Brain microvascular endothelial cell (primary cell): ENCODE measurements around the gene SEL1L3.

Source experiments
- DNase-seq: peaks from one replicate; pipeline ENCODE4 v3.0.0-alpha.2; 2020
- H3K27ac ChIP-seq: fragments of 250-450 bp; sonication (Bioruptor Pico); 2 replicates; pipeline ENCODE4 v1.5.1; 2020; ENCODE audit warnings: mild to moderate bottlenecking, moderate library complexity
- H3K27me3 ChIP-seq: fragments of 250-450 bp; sonication (Bioruptor Pico); replicated peaks from 2 replicates; pipeline ENCODE4 v1.5.1; 2020; ENCODE audit warnings: mild to moderate bottlenecking
- H3K36me3 ChIP-seq: fragments of 250-450 bp; sonication (Bioruptor Pico); replicated peaks from 2 replicates; pipeline ENCODE4 v1.5.1; 2020; ENCODE audit warnings: mild to moderate bottlenecking
- H3K4me3 ChIP-seq: 2 replicates; pipeline ENCODE4 v1.5.1; 2011; ENCODE audit warnings: low read depth, mild to moderate bottlenecking, control low read depth, low read length, moderate library complexity
- in situ Hi-C: cut with HindIII; loops from 2 replicates; pipeline ENCODE4 v1.10.0; 2017; ENCODE audit warnings: low sequenced_read_pairs, low pct_ligation_motif_present
- TF ChIP-seq, protein P1 (sequence below): IDR thresholded peaks from 2 replicates; pipeline ENCODE4 v1.5.1; 2011; ENCODE audit warnings: low read depth, mild to moderate bottlenecking, moderate library complexity, low read length, control low read depth, inconsistent platforms; ENCODE audit errors: missing control alignments

SEL1L3 gene

DNA sequence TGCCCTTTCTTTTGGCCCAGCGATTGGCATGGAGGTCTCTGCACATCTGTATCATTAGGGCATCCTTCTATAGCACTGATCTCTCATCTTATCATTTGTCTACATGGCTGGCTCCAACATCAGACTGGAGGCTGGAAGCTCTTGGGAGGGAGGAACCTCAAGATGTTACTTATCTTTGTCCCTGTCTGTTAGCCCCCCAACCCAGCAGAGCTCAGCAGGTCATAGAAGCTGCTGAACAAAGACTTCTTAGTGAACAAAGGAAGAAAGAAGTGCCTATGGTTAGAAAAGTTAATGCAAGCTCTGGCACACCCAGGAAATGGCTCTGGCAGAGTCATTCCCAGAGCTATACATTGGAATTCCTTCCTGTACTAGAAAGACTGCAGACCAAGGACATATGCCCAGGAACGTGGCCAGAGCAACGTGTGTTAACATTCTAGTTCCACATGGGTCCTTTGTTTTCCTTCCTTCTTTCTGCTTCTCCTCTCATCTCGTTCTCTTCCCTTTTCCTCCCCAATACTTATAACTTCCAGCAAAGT lies 74.0 kb downstream of the SEL1L3 start:
- in situ Hi-C loops, result no loop called here
- TF ChIP-seq, protein P1, sequence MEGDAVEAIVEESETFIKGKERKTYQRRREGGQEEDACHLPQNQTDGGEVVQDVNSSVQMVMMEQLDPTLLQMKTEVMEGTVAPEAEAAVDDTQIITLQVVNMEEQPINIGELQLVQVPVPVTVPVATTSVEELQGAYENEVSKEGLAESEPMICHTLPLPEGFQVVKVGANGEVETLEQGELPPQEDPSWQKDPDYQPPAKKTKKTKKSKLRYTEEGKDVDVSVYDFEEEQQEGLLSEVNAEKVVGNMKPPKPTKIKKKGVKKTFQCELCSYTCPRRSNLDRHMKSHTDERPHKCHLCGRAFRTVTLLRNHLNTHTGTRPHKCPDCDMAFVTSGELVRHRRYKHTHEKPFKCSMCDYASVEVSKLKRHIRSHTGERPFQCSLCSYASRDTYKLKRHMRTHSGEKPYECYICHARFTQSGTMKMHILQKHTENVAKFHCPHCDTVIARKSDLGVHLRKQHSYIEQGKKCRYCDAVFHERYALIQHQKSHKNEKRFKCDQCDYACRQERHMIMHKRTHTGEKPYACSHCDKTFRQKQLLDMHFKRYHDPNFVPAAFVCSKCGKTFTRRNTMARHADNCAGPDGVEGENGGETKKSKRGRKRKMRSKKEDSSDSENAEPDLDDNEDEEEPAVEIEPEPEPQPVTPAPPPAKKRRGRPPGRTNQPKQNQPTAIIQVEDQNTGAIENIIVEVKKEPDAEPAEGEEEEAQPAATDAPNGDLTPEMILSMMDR, result no peak
- Histone ChIP-seq H3K27ac (no peak overlapping the region), H3K27me3 (no peaks in the 10 kb centered on the region), H3K36me3 (no peaks in the 10 kb centered on the region), H3K4me3 (no peak overlapping the region)
- DNase-seq, result no peak

DNA sequence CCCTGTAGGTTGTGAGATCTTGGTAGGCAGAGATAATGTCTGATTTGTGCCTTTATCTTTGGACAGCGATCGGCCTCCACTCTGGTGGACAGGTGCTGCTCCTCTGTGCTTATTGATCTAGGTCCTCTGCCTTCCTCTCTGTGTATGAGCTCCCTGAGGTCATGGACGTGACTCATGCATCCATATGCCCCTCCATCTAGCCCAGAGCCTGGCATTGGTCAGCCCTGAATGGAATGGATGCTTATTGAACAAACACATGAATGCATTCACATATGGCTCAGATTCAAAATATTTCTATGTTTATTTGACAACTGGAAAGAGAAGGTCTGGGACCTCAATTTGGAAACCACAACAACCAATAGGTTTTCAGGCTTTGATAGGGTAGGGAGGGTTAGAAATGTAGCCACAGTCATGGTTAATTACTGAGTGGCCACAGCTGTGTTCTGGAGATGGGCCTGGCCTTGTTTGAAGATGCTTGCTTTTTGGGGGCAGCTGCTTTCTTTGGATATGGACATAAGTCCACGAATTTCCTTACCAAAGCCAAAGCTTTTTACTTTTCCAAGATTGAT lies 76.2 kb downstream of the SEL1L3 start:
- Histone ChIP-seq H3K36me3 (no peaks in the 10 kb centered on the region), H3K4me3 (no peak overlapping the region), H3K27me3 (no peaks in the 10 kb centered on the region), H3K27ac (no peak overlapping the region)
- TF ChIP-seq, protein P1, result no peak
- in situ Hi-C loops, result no loop called here
- no peak for DNase-seq

DNA sequence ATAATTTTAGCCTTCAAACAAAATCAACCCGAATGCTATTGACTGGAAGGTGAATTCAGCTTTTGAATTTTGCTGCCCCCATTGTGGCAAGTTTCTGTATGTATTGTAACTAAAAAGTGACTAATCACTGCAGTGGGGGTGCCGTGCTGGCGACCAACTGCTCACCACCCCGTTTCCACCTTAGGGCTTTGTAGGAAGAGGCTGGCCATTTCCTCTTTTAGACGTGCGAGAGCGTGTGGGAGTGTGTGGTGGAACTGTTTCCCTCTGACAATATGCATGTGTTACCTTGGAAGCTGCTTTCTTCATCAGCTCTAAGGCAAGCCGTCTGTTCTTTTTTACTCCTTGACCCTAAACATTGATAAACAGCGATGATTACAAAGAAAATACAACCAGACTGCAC lies 78.8 kb downstream of the SEL1L3 start:
- Histone ChIP-seq H3K27me3 (no peaks in the 10 kb centered on the region), H3K4me3 (no peak overlapping the region), H3K36me3 (no peaks in the 10 kb centered on the region), H3K27ac (no peak overlapping the region)
- in situ Hi-C loops, result no loop called here
- DNase-seq, result no peak
- TF ChIP-seq, protein P1, result no peak

DNA sequence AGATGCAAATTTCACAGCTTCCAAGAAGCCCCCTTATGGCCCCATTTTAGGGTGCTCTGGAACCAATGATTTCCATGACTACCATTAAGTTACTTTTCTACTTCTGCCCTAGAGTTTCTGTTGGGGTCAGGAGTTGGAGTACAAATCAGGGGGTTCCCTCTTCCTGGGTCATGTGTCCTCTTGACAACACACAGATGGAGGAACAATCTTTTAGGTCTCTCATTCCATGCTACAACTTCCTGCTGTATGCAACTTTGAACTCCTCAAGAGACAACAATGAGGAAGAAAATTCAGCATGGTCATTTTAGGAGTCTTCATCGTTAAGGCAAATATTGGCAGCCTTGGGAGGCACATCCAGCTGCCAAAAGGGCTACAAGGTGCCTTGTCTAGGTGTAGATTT lies 79.7 kb downstream of the SEL1L3 start:
- H3K4me3 ChIP-seq, result no peak overlapping the region
- no peak overlapping the region for H3K27ac ChIP-seq
- DNase-seq, result no peak
- no peaks in the 10 kb centered on the region for H3K27me3 ChIP-seq
- H3K36me3 ChIP-seq, result no peaks in the 10 kb centered on the region
- in situ Hi-C loops, result no loop called here
- TF ChIP-seq, protein P1, result no peak

DNA sequence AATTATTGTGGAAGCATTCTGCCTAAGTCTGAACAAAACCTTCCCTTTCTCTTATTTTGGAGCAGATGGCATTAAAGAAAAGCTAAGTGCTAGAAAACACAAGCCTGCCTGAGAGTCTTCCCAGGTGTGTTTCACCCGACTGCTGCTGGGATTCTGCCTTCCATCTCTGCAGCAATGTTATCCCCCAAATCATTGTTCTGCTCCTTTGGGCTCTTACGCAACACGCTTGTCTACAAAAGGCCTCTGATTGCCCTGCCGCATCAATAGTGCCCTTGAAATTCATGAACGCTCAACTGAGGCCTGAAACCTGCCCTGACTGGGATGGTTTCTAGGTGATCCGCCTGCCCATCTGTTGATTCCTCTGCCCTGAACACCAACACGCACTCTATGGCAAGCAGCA lies 80.3 kb downstream of the SEL1L3 start:
- Histone ChIP-seq H3K36me3 (no peaks in the 10 kb centered on the region), H3K4me3 (no peak overlapping the region), H3K27me3 (no peaks in the 10 kb centered on the region), H3K27ac (no peak overlapping the region)
- in situ Hi-C loops, result no loop called here
- no peak for DNase-seq
- TF ChIP-seq, protein P1, result no peak

DNA sequence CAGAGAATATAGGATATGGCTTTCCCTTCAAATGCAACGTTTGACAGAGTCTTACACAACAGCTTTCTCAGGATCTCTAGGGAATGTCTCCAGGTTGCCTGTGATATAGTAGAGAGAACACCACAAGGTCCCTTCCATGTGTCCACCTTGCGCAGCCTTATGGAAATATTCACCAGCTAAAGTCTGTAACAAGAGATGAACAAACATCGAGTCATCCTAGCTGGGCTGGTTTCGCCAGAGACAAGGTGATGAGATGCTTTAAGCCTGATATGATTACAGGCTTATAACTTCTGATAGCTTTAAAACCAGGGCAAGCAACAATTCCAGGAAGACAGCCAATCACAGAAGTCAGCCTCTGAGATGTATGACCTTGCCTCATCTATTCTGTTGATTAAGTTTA lies 83.8 kb downstream of the SEL1L3 start:
- no peaks in the 10 kb centered on the region for H3K36me3 ChIP-seq
- TF ChIP-seq, protein P1, result no peak
- DNase-seq, result peak; percentile 32
- no peaks in the 10 kb centered on the region for H3K27me3 ChIP-seq
- in situ Hi-C loops, result no loop called here
- H3K4me3 ChIP-seq, result no peak overlapping the region
- H3K27ac ChIP-seq, result no peak overlapping the region
